HG03097 (cell line): ENCODE measurements around the gene LRIG1.

Experiments
- ATAC-seq: cut with Tn5 transposase; IDR thresholded peaks from one replicate; pipeline ENCODE4 v1.9.1; 2021; ENCODE audit not compliant: unreplicated experiment, low FRiP score

LRIG1 gene

GRCh38 chr3:66365080-66365479, 135.7 kb downstream of the LRIG1 start:
- ATAC-seq = no peak

GRCh38 chr3:66363148-66363547, 137.7 kb downstream of the LRIG1 start:
- no peak for ATAC-seq

DNA sequence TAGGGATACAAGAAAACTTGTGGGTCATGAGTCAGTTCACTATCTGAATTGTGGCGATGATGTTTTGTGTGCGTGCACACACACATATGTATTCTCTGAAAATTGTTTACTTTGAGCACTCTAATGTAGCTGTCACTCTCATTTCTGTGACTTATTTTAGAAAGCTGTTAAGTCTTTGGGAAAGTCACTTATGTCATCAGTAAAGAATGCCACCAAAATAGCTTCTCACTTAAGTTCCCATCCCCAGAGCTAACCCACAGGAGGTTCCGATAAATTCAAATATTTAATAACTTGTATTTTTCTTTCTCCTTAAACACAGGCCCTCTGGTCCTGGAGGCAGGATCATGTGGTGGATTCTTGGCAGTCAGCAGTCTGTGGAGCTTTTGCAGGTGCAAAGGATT, 138.3 kb downstream of the LRIG1 start:
- no peak for ATAC-seq

DNA sequence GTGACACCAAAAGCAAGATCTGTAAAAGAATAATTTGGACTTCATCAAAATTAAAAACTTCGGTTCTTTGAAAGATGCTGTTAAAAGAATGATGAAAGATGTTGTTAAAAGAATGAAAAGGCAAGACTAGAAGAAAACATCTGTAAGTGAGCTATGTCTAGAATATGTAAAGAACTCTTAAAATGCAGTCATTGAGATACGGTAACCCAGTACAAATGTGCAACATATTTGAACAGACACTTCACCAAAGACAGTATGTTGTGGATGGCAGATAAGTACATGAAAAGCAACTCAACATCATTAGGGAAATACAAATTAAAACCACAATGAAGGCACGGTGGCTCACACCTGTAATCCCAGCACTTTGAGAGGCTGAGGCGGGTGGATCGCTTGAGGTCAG, 139.5 kb downstream of the LRIG1 start:
- no peak for ATAC-seq

DNA sequence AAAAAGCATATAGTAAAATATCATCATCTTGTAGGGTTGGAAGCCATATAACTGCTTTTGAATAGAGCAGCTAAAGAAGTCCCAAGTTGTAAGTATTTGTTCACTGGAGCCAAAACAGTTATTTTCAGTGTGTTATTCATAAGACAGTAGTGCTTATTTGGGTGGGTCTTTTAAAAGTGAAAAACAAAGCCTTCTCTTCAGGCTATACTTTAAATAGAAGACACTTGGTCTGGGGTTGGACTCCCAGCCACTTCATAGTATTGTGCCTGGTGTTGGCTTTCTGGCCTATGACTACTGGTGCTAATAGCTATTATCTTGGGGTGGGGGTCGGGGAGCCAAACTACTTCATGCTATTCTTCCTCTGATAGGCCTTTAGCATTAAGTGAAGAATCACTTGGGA, 144.8 kb downstream of the LRIG1 start:
- no peak for ATAC-seq

GRCh38 chr3:66355394-66355793, 145.4 kb downstream of the LRIG1 start:
- peak; percentile 83 for ATAC-seq

GRCh38 chr3:66354001-66354400, 146.8 kb downstream of the LRIG1 start:
- no peak for ATAC-seq

DNA sequence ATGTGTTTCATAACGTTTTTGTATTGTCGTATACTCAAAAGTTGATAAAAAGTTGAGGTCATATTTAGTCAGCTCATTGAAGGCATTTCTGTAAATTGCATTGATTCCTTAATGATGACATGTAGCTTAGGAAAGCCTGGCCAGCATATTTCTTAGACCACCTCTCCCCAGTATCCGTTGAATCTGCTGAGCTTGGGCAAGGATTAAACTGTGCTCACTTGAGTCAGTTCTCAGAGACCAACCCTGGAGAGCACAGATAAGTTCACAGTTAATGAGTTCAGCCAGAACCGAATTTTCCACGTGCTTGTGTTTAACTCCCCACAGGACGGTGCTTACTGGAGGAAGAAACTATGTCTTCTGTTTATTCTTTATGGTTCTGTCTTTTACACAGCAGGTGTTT, 147.3 kb downstream of the LRIG1 start:
- ATAC-seq = no peak

- ATAC-seq = no peak
Observed at GRCh38 chr3:66353039-66353438, 147.8 kb downstream of the LRIG1 start.

GRCh38 chr3:66350601-66351000, 150.2 kb downstream of the LRIG1 start:
- no peak for ATAC-seq

DNA sequence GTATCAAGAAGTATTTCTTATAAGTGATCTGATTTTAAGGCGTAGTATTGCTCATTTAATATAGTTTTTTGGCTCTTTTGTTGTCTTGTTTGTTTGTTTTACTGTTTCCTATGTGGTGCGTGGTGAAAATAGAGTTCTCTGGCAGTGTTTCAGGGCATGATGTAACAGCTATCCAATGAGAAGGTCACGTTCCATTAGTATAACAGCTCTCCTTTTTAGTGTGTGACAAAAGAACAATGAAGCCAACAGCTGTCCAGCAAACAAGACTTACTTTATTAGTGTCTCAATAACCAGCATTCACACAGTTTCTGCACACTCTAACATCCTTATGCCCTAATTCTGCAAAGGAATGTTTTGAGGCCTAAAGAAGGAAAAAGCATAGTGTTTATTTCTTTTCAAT, 152.1 kb downstream of the LRIG1 start:
- no peak for ATAC-seq

DNA sequence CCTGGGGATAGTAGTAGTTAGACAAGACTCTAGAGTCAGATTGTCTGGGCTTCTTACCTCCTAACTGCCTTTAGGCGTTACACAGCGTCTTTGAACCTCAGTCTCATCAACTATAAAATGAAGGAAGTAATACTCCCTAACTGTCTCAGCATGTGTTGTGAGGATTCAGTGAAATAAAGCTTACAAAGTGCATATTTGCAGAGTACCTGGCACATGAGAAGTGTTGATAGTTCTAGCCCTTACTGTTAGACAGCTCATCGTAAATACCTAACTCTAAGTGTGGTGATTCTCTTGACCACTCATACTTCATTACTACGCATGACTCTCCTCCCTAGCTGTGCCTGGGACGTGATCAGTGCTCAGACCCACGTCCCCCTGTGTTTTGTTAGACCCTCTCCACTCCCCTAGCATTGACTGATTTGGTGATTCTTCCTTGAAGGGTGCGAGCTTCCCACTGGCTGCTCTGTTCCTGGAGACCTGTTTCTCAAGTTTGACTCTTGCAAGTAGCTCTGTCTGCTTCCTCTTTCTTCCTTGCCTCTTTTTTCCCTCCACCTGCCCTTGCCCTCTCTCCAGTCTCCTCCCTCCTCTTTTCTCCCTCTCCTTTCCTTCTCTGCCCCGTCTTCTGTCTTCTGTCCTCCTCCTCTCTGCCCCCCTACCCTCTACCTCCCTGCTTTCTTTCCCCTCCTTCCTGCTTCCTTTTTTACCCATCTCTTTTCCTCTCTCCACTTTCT, 155.8 kb downstream of the LRIG1 start:
- ATAC-seq = no peak

DNA sequence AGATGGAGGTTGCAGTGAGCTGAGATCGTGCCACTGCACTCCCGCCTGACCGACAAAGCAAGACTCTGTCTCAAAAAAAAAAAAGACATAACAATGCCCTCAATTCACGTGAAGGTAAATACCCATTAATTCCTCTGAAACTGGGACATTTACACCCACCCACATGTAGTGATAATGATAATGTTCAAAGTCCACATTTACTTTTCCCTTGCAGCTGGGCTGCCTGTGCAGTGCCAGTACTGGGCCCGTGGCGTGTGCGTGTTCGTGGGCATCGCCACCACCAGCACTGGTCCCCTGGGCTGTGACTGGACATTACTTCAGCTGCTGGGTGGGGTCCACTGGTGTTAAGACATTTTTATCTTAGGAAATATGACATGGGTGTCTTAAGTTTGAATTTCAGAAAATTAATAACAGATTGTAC, 156.4 kb downstream of the LRIG1 start:
- no peak for ATAC-seq

DNA sequence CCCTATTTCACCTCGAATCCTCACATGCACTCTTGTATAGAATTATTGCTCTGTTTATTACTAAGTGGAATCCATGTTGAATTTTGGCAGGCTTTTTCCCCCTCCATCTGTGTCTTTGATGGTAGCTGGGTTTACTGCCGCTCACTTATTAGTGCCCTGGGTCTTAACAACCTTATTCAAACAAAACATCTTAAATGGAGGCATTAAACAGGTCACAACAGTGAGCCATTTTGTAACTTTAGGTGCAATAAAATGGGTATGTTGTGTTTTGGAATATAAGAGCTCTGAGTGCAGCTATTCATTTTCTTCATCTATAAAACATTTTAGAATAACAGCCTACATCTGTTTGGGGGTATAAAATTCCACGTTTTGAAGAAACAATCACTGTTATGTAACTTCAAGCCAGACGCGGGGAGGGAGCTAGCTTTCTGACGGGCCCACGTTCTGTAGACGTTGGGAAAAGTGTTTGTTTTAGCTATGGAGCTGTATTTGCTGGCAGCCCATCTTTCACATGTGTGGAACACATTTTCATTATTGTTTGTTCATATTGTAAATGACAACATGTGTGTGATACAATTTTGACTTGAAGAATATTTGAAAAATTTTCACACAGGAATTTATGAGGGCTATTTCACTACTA, 158.0 kb downstream of the LRIG1 start:
- no peak for ATAC-seq

- no peak for ATAC-seq
Observed at GRCh38 chr3:66338927-66339326, 161.9 kb downstream of the LRIG1 start.

DNA sequence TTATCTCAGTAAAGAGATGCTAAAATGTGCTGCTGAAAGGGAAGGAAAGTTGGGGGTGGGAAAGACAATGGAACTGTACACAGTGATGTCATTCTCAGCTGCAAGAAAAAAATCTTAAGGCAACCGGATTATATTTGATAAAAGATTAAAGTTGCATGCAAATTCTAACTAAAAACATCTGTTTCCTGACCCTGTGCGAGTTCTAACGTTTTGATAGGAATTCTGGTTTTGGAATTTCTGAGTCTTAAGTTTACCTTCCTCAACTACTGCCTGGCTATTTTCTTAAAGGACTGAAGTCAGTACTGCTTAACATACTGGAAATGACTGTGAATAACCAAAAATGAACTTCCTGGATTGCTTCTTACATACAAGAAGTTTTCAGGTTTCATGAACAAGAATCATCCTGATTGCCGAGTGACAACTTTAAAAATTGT, 164.5 kb downstream of the LRIG1 start:
- ATAC-seq = no peak

DNA sequence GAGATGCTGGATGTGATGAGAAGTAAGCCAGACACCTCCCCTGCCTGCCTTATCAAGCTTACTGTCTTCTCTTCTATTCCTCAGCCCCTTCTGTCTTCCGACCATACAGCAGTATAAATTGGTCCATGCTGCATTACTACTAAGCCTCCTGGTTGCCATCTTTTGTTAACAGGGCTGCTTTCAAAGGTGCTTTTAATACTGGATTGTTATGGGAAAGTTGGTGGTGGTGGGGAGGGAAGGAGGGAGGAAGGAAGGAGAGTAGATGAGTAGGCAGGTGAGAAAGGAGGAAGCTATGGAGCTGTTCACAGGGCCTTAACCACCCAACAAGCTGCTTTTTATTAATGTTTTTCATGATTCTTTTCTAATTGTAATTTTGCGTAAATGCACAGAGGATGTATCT, 165.2 kb downstream of the LRIG1 start:
- ATAC-seq = no peak
